NCI-H1694 (cell line): ENCODE data around the gene TRPC3.

Experiments used
- DNase-seq: peaks from one replicate; lab custom pipeline; 2025; lab: John Stamatoyannopoulos, UW

Gene TRPC3

DNA sequence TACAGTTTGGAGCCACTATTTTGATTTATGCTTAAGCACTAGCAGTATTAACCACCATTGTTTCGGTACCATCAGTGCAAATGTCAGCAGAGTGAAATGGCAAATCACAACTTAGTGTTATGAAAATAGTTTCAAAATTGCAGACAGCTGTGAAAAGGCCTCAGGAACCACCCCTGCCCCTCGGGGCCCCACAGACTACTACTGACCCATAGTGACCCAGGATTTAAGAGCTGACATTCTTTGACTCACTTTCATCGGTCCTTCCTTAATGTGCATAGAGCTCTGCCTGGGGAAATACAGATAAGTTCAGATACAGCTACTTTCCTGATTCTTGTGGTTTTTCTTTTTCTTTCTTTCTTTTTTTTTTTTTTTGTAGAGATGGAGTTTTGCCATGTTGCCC lies 78.3 kb downstream of the TRPC3 start:
- DNase-seq: no peak

DNA sequence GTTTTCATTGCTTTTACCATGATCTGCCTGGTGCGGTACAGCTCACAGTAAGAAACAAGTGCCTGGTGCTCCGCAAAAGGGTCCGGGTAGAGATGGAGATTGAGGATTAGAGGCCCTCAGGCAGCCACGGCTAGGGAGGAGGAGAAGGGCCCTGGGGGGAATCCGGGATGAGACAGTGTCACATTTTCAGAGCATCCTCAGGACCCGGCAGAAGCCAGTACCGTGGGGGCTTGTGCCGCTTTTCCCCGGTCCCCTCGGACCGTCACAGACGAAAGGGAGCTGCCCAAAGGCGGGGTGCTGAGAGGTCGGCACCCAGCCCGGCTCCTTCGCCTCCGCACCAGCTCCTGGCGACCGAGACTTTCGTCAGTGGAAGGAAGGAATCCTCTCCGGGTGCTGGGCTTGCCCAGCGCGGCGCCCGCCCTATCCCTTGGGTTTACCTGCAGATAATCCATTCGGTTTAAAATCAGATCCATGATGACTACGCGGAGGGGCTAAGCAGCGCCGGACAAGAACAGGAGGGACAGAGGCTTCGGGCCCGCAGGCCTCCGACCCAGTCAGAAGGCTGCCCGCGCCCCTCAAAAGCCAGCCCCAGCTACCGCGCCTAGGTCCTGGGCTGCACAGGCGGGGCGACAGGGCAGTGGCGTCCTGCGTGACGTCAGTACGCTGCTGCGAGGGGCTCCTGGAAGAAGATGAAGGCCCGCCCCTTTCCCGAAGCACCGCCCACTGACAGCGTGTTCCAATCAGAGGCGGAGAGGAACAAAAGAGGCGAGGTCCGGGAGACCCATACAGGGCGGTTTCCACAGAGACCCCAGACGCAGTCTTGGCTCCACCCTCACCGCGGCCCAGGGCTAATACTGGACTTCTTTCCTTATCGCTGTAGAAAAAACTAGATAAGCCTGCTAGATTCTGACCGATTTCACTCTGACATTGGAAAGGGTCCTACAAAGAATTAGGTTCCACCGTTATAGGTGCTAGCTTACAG lies 81.7 kb downstream of the TRPC3 start, which contains the start of gene BBS7:
TSS of gene BBS7 (minus strand) at position 634 of the 982 bp plus-strand sequence. CDS start at position 473, 161 bp downstream.
- DNase-seq: peak; percentile 96

DNA sequence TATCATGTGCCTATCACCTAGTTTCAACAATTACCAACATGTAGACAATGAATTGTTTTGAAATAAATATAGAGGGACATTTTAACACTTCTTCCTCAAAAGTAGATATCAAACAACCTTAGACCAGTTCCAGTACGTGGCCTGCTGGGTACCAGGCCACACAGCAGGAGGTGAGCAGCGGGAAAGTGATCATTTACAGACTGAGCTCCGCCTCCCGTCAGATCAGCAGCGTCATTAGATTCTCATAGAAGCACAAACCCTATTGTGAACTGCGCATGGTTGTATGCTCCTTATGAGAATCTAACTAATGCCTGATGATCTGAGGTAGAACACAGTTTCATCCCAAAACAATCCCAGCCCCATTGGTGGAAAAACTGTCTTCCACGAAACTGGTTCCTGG lies 88.1 kb downstream of the TRPC3 start:
- no peak for DNase-seq

DNA sequence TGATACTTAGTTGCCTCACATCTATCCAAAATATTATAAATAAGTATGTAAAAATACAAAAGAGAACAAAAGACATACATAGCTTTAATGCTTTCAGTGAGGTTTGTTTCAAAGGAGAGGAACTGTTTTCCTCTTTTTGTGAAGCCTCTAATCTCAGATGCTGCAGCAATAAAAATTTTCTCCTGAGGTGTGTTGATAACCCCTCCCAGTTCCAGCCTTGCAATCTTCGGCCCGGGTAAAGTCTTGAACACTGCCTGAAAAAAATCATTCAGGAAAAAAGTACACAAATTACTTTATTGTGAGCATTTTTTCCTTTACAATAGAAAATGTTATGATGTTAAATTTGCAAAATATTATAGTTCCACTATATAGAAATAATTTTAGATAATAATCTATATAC lies 90.4 kb downstream of the TRPC3 start:
- no peak for DNase-seq

DNA sequence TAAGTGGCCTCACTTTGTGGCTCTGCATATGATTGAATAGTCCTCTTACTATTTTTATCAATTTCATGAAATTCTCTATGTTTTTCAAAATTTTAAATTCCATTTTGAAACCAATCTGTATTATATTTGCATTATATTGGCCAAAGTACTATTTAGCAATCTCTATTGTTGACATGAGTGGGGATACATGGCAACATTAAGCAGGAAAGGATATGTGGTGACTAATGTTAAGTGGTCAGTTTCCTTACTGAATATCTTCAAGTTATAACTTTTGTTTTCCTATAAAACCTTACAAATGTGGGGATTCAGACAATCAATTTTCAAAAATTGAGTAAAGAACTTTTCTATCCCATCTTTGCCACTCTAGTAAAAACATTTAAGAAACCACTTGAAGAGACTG lies 91.7 kb downstream of the TRPC3 start:
- DNase-seq: no peak

DNA sequence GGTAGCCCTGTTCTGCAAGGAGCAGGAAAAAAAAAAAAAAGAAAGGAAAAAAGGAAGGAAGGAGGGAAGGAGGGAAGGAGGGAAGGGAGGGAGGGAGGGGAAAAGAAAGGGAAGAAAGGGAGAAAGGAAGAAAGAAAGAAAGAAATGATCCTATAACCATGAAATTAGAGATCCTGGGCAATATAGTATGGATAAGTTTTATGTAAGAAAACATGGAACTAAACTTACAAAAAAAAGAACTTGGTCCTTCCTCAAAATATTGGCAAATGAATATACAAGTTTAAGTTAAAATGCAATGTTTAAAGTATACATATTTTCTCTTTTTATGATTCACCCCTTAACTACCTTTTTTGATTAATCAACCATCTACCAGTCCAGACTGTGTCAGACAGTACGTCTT lies 100.5 kb downstream of the TRPC3 start:
- no peak for DNase-seq

DNA sequence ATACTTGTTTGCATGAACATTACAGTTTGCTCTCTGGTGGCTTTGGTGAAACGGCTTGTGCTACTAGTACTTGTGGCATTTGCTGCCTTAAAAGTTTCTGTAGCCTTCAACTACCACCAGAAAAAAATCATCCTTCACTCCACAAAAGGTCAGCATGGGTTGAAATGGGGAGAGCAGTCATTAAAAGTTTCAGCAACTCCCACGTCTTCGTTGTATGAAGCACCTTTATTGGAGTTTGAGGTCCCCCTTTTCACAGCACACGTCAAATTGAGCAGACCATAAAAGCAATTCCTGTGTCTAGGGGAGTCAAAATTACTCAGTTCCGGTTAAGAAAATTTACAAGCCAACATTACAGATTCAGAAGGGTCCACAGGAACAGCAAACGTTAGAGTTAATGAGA lies 105.2 kb downstream of the TRPC3 start:
- no peak for DNase-seq

DNA sequence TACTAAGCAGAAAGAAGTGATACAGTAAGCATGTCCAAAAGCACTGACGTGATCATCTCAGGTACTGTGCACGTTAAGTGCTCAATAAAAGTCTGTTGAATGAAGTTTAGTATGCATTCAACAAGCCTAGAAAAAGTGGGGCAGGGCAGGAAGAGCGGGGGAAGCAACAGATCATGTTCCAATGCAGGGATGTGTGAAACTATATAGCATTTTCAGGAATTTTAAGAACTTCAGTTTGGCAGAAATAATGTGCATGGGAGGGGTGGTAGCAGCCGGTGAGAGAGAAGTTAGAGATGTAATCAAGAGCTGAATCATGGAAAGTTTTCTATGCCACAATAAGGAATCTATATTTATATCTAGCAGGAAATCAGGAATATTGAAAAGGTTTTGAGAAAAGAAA lies 109.0 kb downstream of the TRPC3 start:
- no peak for DNase-seq

DNA sequence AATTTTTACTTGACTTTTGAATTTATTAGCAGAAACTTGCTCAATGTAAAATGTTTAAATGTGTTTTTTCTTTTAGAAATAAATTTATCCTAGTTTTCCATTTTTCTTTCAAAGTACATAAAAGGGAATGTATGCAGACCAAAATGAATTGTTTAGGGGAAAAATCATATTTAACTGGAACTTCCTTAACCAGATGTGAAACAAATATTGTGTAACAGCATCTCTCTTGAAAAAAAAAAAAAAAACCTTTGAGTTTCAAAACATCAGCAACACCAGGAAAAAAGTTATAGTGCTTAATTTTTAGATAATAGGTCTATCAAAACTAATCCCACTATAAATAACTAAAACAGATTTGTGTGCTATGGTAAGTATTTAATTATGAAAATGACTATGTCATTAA lies 113.7 kb downstream of the TRPC3 start:
- DNase-seq: no peak

DNA sequence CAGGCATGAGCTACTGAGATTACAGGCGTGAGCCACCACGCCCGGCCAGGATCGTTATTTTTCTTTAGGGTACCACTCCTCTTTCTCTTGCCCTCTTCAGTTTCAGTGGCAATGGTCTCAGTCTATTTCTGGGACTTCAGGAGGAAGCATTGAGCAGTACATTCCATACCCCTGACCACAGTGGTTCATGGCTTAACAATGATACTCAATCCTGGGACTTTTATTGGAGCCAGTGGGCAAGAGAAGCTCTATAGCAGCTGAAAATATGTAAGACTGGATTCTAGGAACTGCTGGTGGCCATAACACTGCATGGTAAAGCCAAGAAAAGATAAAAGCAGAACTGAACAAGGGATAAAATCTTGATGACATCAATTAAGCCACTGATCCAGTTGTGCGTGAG lies 122.3 kb downstream of the TRPC3 start:
- DNase-seq: no peak
